Aorta (tissue), 5 donors: Measurements from ENCODE around the gene CAVIN4. TPM values are rescaled to one million over a fixed set of nuclear protein-coding genes. Genes with fewer than 3 reads are reported as not detected.

ENCODE experiments used
- ATAC-seq: fragments of 200-7000 bp; cut with Tn5 transposase; one replicate; pipeline ENCODE4 v1.9.1; 2022; ENCODE audit warnings: moderate library complexity; ENCODE audit not compliant: low FRiP score
- DNase-seq, 2 donors: peaks; one replicate each; pipeline ENCODE4 v3.0.0-alpha.2; 2020
- H3K27ac ChIP-seq, 2 donors: one replicate each; pipeline ENCODE4 v1.5.1; 2013; ENCODE audit warnings: low read length in 2 of 2, mild to moderate bottlenecking in 2 of 2, moderate library complexity in 2 of 2, control low read depth in 1 of 2, inconsistent platforms in 1 of 2, low read depth in 1 of 2
- H3K27me3 ChIP-seq, 2 donors: one replicate each; pipeline ENCODE4 v1.6.1; 2013; ENCODE audit warnings: control low read depth in 1 of 2, low read length in 1 of 2, mild to moderate bottlenecking in 1 of 2, moderate library complexity in 1 of 2; ENCODE audit not compliant: insufficient read depth in 2 of 2, control insufficient read depth in 1 of 2
- H3K36me3 ChIP-seq, 2 donors: one replicate each; pipeline ENCODE4 v1.6.1; 2013; ENCODE audit warnings: control low read depth in 1 of 2, low read length in 1 of 2, mild to moderate bottlenecking in 1 of 2; ENCODE audit not compliant: insufficient read depth in 2 of 2, control insufficient read depth in 1 of 2
- H3K4me1 ChIP-seq, 2 donors: one replicate each; pipeline ENCODE4 v1.6.1; 2013; ENCODE audit warnings: low read length in 2 of 2, control low read depth in 1 of 2, mild to moderate bottlenecking in 1 of 2, moderate library complexity in 1 of 2; ENCODE audit not compliant: insufficient read depth in 2 of 2, control insufficient read depth in 1 of 2
- H3K4me3 ChIP-seq, 2 donors: one replicate each; pipeline ENCODE4 v1.5.1; 2013; ENCODE audit warnings: low read length in 2 of 2, control low read depth in 1 of 2, mild to moderate bottlenecking in 1 of 2
- H3K9me3 ChIP-seq: one replicate; pipeline ENCODE4 v1.6.1; 2013; ENCODE audit warnings: mild to moderate bottlenecking, low read length; ENCODE audit not compliant: control insufficient read depth
- WGBS, 2 donors: extraction: QIAGEN DNeasy Blood & Tissue Kit; methylation state at CpG; one replicate each; pipeline ENCODE4 v1.1.7; 2013; 5-methylcytosine and 5-hydroxymethylcytosine counted together
- intact Hi-C, 2 donors: fragments of 100-400 bp; cut with DNase I; formaldehyde crosslinking; loops; one replicate each; pipeline versions ENCODE4 v1.14.2 to v1.15.0; 2022
- long read RNA-seq, 2 donors: library from polyadenylated mRNA; unstranded; transcript quantifications; one replicate each; pipeline ENCODE4 v2.0.0, GENCODE V29; 2020 to 2021
- polyA plus RNA-seq, 2 donors: library from polyadenylated mRNA; stranded (reverse); fragments of 200-250 nt; gene quantifications; one replicate each; pipeline ENCODE4 v1.2.3, GENCODE V29; 2013
- total RNA-seq, 2 donors: library from RNA; stranded (reverse); fragmentation: NEBNext Ultra II Directional; extraction: Animal tissue kit (Norgen Biotek cat#: 25700); gene quantifications; one replicate each; pipeline ENCODE4 v1.2.1, GENCODE V29; 2021
- donor health status: healthy with polysubstance abuse.
- donor health status: Bipolar disorder and iron deficiency.
- donor health status: DM: no; HTN: no; CAD: no.
- donor health status: DM: no; HTN: no; CAD: no.
- donor health status: DM: yes; HTN: yes; CAD: no.

CAVIN4 gene
- total RNA-seq (1 to 10 TPM; 1.1 to 1.3 TPM), polyA plus RNA-seq (under 1 TPM; 0.41 to 0.50 TPM)
- long read RNA-seq, donor 1 = 0 reads
- long read RNA-seq, donor 2 = 0 reads

DNA sequence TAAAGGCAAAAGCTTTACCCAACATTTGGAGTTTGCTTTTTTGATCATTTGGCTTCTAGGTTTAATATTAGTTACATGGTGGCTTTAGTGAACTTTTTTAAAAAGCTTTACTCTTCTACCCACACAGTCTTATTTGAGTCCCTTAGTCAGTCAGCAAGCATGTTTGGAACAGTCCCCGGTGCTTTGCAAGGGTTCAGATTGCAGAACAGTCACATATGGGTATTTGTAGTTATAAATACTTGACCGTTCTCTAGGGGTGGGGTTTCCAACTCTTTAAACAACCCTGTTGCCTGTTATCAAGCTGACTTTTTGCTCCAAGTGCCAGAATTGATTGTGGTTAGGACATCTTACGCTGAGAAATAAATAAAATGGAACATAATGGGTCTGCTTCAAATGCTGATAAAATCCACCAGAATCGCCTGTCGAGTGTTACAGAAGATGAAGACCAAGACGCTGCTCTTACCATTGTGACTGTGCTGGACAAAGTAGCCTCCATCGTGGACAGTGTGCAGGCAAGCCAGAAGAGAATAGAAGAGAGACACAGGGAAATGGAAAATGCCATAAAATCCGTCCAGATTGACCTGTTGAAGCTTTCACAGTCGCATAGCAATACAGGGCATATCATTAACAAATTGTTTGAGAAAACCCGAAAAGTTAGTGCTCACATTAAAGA lies at the start of gene CAVIN4:
TSS of gene CAVIN4 (plus strand) at position 304 of the 673 bp plus-strand sequence. CDS start at position 369, 65 bp downstream.
- Histone ChIP-seq H3K9me3 (no peaks in the 10 kb centered on the region), H3K27ac (no peak within 1 kb of the TSS), H3K36me3 (no peaks in the 10 kb centered on the region), H3K4me3 (no peak within 1 kb of the TSS), H3K4me1 (peaks cover 0 to 2% of the 10 kb centered on the region in 2 donors), H3K27me3 (no peaks in the 10 kb centered on the region)
- intact Hi-C loops = no loop called here
- ATAC-seq (no peak), DNase-seq (no peak)
- 64 to 71% methylated on average over 10 of the region's 10 CpGs for WGBS, 2 donors

- WGBS, 2 donors = 83 to 84% methylated on average over 4 of the region's 4 CpGs
- Histone ChIP-seq H3K27me3 (no peaks in the 10 kb centered on the region), H3K4me1 (no peaks in the 10 kb centered on the region), H3K9me3 (no peaks in the 10 kb centered on the region), H3K36me3 (no peaks in the 10 kb centered on the region), H3K27ac (no peak overlapping the region), H3K4me3 (no peak overlapping the region)
- intact Hi-C loops = no loop called here
- DNase-seq (no peak), ATAC-seq (no peak)
These were observed 43.5 kb upstream of the CAVIN4 start for GRCh38 chr9:100534401-100534800.

GRCh38 chr9:100540327-100540726 lies 37.6 kb upstream of the CAVIN4 start:
- no peak overlapping the region for H3K27ac ChIP-seq
- no peak overlapping the region for H3K4me3 ChIP-seq
- ATAC-seq (no peak), DNase-seq (no peak)
- 92 to 94% methylated on average over 12 of the region's 12 CpGs for WGBS, 2 donors
- no peaks in the 10 kb centered on the region for H3K9me3 ChIP-seq
- no peaks in the 10 kb centered on the region for H3K36me3 ChIP-seq
- intact Hi-C loops = no loop called here
- no peaks in the 10 kb centered on the region for H3K4me1 ChIP-seq
- H3K27me3 ChIP-seq = no peaks in the 10 kb centered on the region

- Histone ChIP-seq H3K4me1 (no peaks in the 10 kb centered on the region), H3K27ac (no peak overlapping the region), H3K4me3 (no peak overlapping the region), H3K36me3 (no peaks in the 10 kb centered on the region), H3K27me3 (no peaks in the 10 kb centered on the region), H3K9me3 (no peaks in the 10 kb centered on the region)
- ATAC-seq (no peak), DNase-seq (no peak)
- intact Hi-C loops = no loop called here
- WGBS, 2 donors = 92% methylated on average over 5 of the region's 5 CpGs
These were observed 28.8 kb upstream of the CAVIN4 start for GRCh38 chr9:100549048-100549447.

DNA sequence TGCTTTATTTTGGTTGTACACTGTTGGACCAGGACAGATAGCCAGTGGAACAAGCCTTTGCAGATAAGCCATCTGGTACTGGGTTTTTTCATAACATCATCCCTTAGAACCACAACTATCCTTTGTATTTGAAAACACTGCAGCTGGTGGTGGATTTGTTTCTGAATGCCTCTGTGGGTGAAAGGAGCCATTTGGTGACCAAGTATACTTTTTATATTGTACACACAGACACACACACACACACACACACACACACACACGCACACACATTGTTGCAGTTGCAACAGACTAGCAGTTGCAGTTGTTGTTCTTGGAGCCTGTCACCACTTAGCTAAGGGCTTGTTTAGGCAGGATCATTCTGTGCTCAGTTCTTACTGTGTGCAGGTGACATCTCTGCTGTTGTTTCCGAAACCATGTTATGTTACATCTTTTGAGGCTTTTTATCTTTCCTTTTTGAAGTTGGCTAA lies 22.9 kb upstream of the CAVIN4 start:
- Histone ChIP-seq H3K27ac (no peak overlapping the region), H3K27me3 (no peaks in the 10 kb centered on the region), H3K9me3 (no peaks in the 10 kb centered on the region), H3K4me1 (no peaks in the 10 kb centered on the region), H3K4me3 (no peak overlapping the region), H3K36me3 (no peaks in the 10 kb centered on the region)
- 43 to 64% methylated on average over 2 of the region's 2 CpGs for WGBS, 2 donors
- intact Hi-C loops = no loop called here
- no peak for DNase-seq
- ATAC-seq = no peak

- no peaks in the 10 kb centered on the region for H3K4me1 ChIP-seq
- intact Hi-C loops = no loop called here
- H3K4me3 ChIP-seq = no peak overlapping the region
- WGBS, 2 donors = 88 to 94% methylated on average over 1 of the region's 1 CpG
- no peak for DNase-seq
- H3K27me3 ChIP-seq = no peaks in the 10 kb centered on the region
- no peaks in the 10 kb centered on the region for H3K9me3 ChIP-seq
- no peak overlapping the region for H3K27ac ChIP-seq
- no peak for ATAC-seq
- no peaks in the 10 kb centered on the region for H3K36me3 ChIP-seq
These were observed 22.4 kb upstream of the CAVIN4 start for GRCh38 chr9:100555471-100555870.

- DNase-seq (no peak), ATAC-seq (no peak)
- H3K36me3 ChIP-seq = no peaks in the 10 kb centered on the region
- H3K9me3 ChIP-seq = no peaks in the 10 kb centered on the region
- H3K27me3 ChIP-seq = no peaks in the 10 kb centered on the region
- 97 to 99% methylated on average over 3 of the region's 3 CpGs for WGBS, 2 donors
- intact Hi-C loops = no loop called here
- no peak overlapping the region for H3K4me3 ChIP-seq
- no peak overlapping the region for H3K27ac ChIP-seq
- no peaks in the 10 kb centered on the region for H3K4me1 ChIP-seq
These were observed 20.8 kb upstream of the CAVIN4 start for GRCh38 chr9:100557053-100557452.

GRCh38 chr9:100561256-100561655 lies 16.6 kb upstream of the CAVIN4 start:
- intact Hi-C loops = no loop called here
- DNase-seq (no peak), ATAC-seq (no peak)
- H3K4me1 ChIP-seq = no peaks in the 10 kb centered on the region
- H3K27me3 ChIP-seq = no peaks in the 10 kb centered on the region
- H3K4me3 ChIP-seq = no peak overlapping the region
- H3K36me3 ChIP-seq = peaks cover 0 to 2% of the 10 kb centered on the region in 2 donors
- WGBS, 2 donors = 83 to 85% methylated on average over 3 of the region's 3 CpGs
- no peaks in the 10 kb centered on the region for H3K9me3 ChIP-seq
- no peak overlapping the region for H3K27ac ChIP-seq

DNA sequence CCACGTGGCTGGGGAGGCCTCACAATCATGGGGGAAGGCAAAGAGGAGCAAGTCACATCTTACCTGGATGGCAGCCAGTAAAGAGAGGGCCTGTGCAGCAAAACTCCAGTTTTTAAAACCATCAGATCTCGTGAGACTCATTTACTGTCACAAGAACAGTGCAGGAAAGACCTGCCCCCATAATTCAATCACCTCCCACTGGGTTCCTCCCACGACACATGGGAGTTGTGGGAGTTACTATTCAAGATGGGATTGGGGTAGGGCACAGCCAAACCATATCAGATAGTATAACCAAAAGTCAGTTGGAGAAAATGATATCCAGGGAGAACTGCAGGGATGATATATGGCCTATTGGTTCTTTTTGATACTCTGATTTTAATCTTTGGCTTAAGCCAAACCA lies 10.0 kb upstream of the CAVIN4 start:
- DNase-seq = no peak
- Histone ChIP-seq H3K4me1 (no peaks in the 10 kb centered on the region), H3K36me3 (peaks cover 0 to 4% of the 10 kb centered on the region in 2 donors), H3K4me3 (no peak overlapping the region), H3K27ac (no peak overlapping the region), H3K27me3 (no peaks in the 10 kb centered on the region), H3K9me3 (no peaks in the 10 kb centered on the region)
- no peak for ATAC-seq
- WGBS, 2 donors = 73 to 81% methylated on average over 3 of the region's 3 CpGs
- intact Hi-C loops = no loop called here
